ENCODE measurements around the gene AKAP13.

GRCh38 chr15:85692873-85693272 is 312.5 kb downstream of the AKAP13 start:
- TF ChIP-seq CTCF (IDR thresholded peaks at IDR 0.05) = no peak
- TF ChIP-seq POLR2AphosphoS5 (IDR thresholded peaks at IDR 0.05) = no peak
- TF ChIP-seq POLR2A (IDR thresholded peaks at IDR 0.05) = peak in 1 of 4 donors; percentile 51
- TF ChIP-seq EP300 (IDR thresholded peaks at IDR 0.05) = no peak
